Muscle of arm (tissue), 14 donors: ENCODE data around the gene CCDC186. TPM values are rescaled to one million over a fixed set of nuclear protein-coding genes. Genes with fewer than 3 reads are reported as not detected.

Experiments used
- DNase-seq: peaks from one replicate; pipeline ENCODE4 v3.0.0-alpha.2; 2013
- long read RNA-seq, 11 donors: transcript quantifications; one replicate each; lab custom pipeline, GENCODE V29; 2026
- polyA plus RNA-seq, 12 donors: library from polyadenylated mRNA; unstranded; fragments of 120-200 nt; gene quantifications; one replicate each; pipeline ENCODE4 v1.2.1, GENCODE V29; 2013; ENCODE audit not compliant: insufficient read length in 12 of 12

Gene CCDC186
- polyA plus RNA-seq, result 10 to 100 TPM in 11 of 12 donors, not detected in 1; 10.6 to 37.4 (median 16.1) TPM
- long read RNA-seq, donor 1, full-length matches to known transcripts, result 7 of 7 reads
- long read RNA-seq, donor 1, partial matches to known transcripts, result 0 of 7 reads
- long read RNA-seq, donor 1, other reads (novel, unspliced or antisense), result 0 of 7 reads
- long read RNA-seq, donor 2, partial matches to known transcripts, result 0 of 3 reads
- long read RNA-seq, donor 2, other reads (novel, unspliced or antisense), result 0 of 3 reads
- long read RNA-seq, donor 3, full-length matches to known transcripts, result 3 of 3 reads
- long read RNA-seq, donor 3, partial matches to known transcripts, result 0 of 3 reads
- long read RNA-seq, donor 3, other reads (novel, unspliced or antisense), result 0 of 3 reads
- long read RNA-seq, donor 4, result 0 reads
- long read RNA-seq, donor 5, result 0 reads
- long read RNA-seq, donor 6, partial matches to known transcripts, result 0 of 3 reads
- long read RNA-seq, donor 6, other reads (novel, unspliced or antisense), result 0 of 3 reads
- long read RNA-seq, donor 7, partial matches to known transcripts, result 0 of 1 reads
- long read RNA-seq, donor 7, other reads (novel, unspliced or antisense), result 0 of 1 reads
- long read RNA-seq, donor 8, result 0 reads
- long read RNA-seq, donor 9, result 0 reads
- long read RNA-seq, donor 10, full-length matches to known transcripts, result 2 of 2 reads
- long read RNA-seq, donor 10, partial matches to known transcripts, result 0 of 2 reads
- long read RNA-seq, donor 10, other reads (novel, unspliced or antisense), result 0 of 2 reads
- long read RNA-seq, donor 11, full-length matches to known transcripts, result 4 of 4 reads
- long read RNA-seq, donor 11, partial matches to known transcripts, result 0 of 4 reads
- long read RNA-seq, donor 11, other reads (novel, unspliced or antisense), result 0 of 4 reads

- DNase-seq, result peak; percentile 84
Observed at GRCh38 chr10:114173921-114174694, at the start of gene CCDC186. Gene CCDC186, minus strand, starts transcription at chr10:114174203. Its CDS starts 10,935 bp downstream, at chr10:114163268.

DNA sequence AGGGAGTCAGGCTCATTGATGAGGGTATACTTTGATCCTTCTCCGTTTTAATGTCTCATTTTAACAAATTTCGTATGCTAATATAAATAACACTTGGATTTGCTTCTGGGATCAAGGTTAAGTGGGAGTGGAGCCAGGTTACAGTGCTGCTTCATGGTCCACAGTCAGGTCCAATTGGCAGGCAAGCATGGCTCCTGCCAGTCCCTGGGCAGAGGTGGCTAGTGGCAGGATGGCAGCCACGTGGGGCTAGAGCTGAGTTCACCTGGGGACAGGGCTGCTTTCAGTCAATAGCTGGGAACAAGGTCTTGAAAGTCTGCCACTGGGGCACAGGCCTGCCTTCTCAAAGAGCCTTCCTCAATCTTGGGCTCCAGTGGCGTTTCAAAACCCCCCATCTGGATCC, 49.1 kb upstream of the CCDC186 start:
- DNase-seq, result no peak

DNA sequence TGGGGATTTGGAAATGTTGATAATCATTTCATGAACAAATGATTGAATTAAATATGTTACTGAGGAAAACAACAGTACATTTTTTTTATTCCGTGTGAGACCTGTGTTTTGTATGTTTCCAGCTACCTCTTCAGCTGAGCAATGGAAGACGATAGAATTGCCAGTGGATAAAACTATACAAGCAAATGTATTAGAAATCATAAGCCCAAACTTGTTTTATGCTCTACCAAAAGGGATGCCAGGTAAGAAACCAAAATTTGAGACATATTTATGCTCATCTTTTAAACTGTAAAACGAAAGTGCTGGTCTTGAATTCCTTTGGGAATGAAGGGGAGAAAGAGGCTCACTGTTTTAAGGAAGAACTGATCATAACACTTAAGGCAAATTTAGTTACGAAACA, 47.2 kb upstream of the CCDC186 start:
- DNase-seq, result no peak

- DNase-seq, result no peak
Observed at GRCh38 chr10:114220281-114220680, 46.3 kb upstream of the CCDC186 start.

- DNase-seq, result no peak
Observed at GRCh38 chr10:114215033-114215432, 41.0 kb upstream of the CCDC186 start.

GRCh38 chr10:114212153-114212552, 38.1 kb upstream of the CCDC186 start:
- no peak for DNase-seq

- no peak for DNase-seq
Observed at GRCh38 chr10:114208351-114208750, 34.3 kb upstream of the CCDC186 start.

- DNase-seq, result no peak
Observed at GRCh38 chr10:114207349-114207748, 33.3 kb upstream of the CCDC186 start.

DNA sequence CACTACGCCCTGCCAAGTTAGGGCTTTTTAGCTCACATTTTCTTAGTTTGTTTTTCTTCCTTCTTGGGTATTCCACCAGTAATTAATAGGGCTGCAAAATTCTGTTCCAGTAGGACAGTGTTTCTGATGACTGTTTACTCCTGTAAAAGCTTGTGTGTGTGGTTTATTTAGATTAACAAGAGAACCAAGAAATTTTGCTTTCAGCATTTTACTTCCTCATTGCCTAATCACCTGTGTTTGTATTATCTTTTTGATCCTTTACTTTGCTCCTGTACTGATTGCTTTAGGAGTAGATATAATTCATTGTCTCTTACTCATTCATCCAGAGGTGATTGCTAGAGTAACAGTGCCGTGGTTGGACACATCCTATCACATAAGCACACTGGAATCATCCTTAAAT, 32.9 kb upstream of the CCDC186 start:
- no peak for DNase-seq

- no peak for DNase-seq
Observed at GRCh38 chr10:114202812-114203211, 28.8 kb upstream of the CCDC186 start.

DNA sequence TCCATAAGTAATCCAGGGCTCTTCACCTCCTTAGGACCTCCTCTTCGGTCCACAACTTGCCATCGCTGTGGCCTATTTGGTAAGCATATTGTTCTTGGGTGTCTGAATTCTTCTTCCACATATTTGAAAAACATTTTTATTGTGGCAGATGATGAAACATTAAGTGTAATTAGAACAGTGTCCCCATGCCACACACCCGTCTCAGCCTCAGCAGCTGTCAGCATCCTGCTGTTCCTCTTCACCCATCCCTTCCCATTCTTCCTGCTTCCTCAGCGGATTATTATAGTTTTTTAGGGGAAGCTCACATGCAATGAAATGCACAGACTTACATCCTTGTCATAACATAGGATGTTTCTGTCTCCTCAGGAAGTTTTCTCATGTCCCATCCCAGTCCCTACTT, 25.2 kb upstream of the CCDC186 start:
- no peak for DNase-seq

GRCh38 chr10:114195079-114195478, 21.1 kb upstream of the CCDC186 start:
- no peak for DNase-seq

GRCh38 chr10:114189700-114190099, 15.7 kb upstream of the CCDC186 start:
- no peak for DNase-seq

GRCh38 chr10:114188900-114189299, 14.9 kb upstream of the CCDC186 start:
- no peak for DNase-seq

- no peak for DNase-seq
Observed at GRCh38 chr10:114188001-114188400, 14.0 kb upstream of the CCDC186 start.

- DNase-seq, result no peak
Observed at GRCh38 chr10:114184276-114184675, 10.3 kb upstream of the CCDC186 start.

DNA sequence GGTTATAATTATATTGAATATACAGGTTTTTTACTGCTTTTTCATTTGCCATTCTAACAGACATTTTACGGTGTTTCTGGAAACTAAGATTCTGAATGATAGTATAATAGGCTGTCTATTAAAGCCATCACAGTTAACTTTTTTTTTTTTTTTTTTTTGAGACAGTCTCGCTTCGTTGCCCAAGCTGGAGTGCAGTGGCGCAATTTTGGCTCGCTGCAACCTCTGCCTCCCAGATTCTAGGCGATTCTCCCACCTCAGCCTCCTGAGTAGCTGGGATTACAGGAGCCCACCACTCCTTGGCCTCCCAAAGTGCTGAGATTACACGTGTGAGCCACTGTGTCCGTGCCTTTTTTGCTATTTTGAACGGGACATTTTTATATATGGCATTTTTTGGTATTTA, 9.6 kb upstream of the CCDC186 start:
- no peak for DNase-seq

DNA sequence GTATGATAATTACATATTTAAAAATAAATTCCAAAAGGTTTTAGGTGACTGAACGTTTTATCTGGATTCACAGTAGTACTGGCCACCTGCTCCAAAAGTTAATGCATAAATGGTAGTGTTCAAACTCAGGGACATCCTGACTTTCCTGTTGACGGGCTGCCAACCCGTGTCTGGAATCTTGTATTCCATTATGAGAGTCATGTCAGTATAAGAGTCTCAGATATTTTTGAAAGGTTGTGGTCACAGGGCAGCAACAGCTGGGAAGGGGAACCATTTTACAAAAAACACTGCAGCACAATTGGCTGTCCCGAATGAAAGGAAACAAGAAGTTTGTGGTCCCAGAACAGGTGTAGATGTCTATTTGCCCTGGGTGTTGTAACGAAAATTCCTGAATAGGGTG, 8.0 kb upstream of the CCDC186 start:
- peak; percentile 17 for DNase-seq

- DNase-seq, result no peak
Observed at GRCh38 chr10:114180937-114181336, 6.9 kb upstream of the CCDC186 start.

DNA sequence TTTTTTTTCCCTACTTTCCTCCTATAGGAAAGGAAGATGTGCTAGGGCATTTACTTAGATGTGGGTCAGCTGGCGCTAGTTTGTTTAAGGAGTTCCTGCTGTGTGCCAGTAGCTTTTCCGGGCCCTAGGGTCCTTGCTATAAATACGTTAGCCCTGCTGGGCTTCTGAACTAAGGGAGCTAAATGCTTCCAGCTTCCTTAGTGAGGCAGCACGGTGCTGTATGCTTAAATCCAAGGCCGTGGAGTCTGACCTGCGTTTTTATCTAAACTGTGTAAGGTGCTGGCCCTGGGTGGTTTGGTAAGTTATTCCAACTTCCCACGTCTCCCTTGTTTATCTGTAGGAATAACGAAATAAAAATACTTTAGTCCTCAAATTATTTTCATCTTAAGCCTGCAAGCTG, 5.7 kb upstream of the CCDC186 start:
- no peak for DNase-seq

DNA sequence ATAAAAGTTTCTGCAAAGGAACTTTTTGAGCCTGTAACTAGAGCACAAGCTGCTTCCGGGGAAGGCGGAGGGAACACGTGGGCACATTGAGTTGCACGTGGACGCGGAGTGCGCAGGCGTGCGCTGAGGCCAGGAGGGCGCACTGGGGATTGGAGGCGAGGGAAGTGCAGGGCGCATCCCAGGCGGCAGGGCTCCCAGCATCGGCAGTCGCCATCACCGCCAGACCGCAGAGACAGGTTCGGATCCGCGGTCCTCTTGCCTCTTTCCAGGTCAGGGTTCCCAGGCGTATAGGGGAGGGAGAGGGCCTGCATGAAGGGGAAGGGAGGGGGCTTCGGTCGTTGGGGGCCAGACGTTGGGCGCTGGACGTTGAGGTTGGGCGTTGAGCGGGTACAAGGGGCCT, 5.1 kb upstream of the CCDC186 start, which contains the start of gene TDRD1:
Gene TDRD1, plus strand, starts transcription at position 206 of the 400 bp plus-strand sequence. CDS start 8,479 bp downstream, outside the sequence.
- no peak for DNase-seq

GRCh38 chr10:114176511-114176910, 2.5 kb upstream of the CCDC186 start:
- no peak for DNase-seq
